Colon (tissue), 2 donors: ENCODE data around the gene RPS13.
"Not testable (repeated sequence)": the region's sequence is repeated elsewhere in the genome, so short reads cannot be mapped to it uniquely, and the experiment has no call there.

Experiments used
- FAIRE-seq: peaks from 2 replicates; lab custom pipeline; 2012; peaks lifted over from hg19 to GRCh38; lab: Jason Lieb, UNC
- donor health status: control.
- donor health status: control.

RPS13 gene

GRCh38 chr11:17077520-17078401 lies at the start of gene RPS13:
Gene RPS13, minus strand, starts transcription at chr11:17077667. Its CDS starts 26 bp downstream, at chr11:17077641.
- no peak for FAIRE-seq

GRCh38 chr11:17121981-17122380 lies 44.5 kb upstream of the RPS13 start:
- peak; percentile 62 for FAIRE-seq

GRCh38 chr11:17117262-17117661 lies 39.8 kb upstream of the RPS13 start:
- FAIRE-seq: no peak

- peak; percentile 64 for FAIRE-seq
Observed at GRCh38 chr11:17116117-17116516, 38.6 kb upstream of the RPS13 start.

GRCh38 chr11:17107745-17108144 lies 30.3 kb upstream of the RPS13 start:
- not testable (repeated sequence) for FAIRE-seq

GRCh38 chr11:17105404-17106040 lies 28.1 kb upstream of the RPS13 start:
- FAIRE-seq: not testable (repeated sequence)

- no peak for FAIRE-seq
Observed at GRCh38 chr11:17102462-17102861, 25.0 kb upstream of the RPS13 start.

- FAIRE-seq: no peak
Observed at GRCh38 chr11:17098658-17099057, 21.2 kb upstream of the RPS13 start.

- no peak for FAIRE-seq
Observed at GRCh38 chr11:17098038-17098437, 20.6 kb upstream of the RPS13 start.

GRCh38 chr11:17085976-17086375 lies 8.5 kb upstream of the RPS13 start:
- not testable (repeated sequence) for FAIRE-seq

GRCh38 chr11:17077240-17077519 lies 287 bp downstream of the RPS13 start:
- FAIRE-seq: no peak

- no peak for FAIRE-seq
Observed at GRCh38 chr11:17076517-17077239, 789 bp downstream of the RPS13 start.

- no peak for FAIRE-seq
Observed at GRCh38 chr11:17075506-17075905, 2.0 kb downstream of the RPS13 start.

GRCh38 chr11:17073370-17074027 lies 4.0 kb downstream of the RPS13 start:
- FAIRE-seq: no peak

GRCh38 chr11:17067417-17067816 lies 10.1 kb downstream of the RPS13 start:
- FAIRE-seq: no peak

GRCh38 chr11:17066691-17067090 lies 10.8 kb downstream of the RPS13 start:
- FAIRE-seq: no peak

GRCh38 chr11:17063171-17064002 lies 14.1 kb downstream of the RPS13 start:
- FAIRE-seq: no peak

GRCh38 chr11:17051146-17051545 lies 26.3 kb downstream of the RPS13 start:
- not testable (repeated sequence) for FAIRE-seq

GRCh38 chr11:17048491-17048890 lies 29.0 kb downstream of the RPS13 start:
- not testable (repeated sequence) for FAIRE-seq

GRCh38 chr11:17046690-17047089 lies 30.8 kb downstream of the RPS13 start:
- no peak for FAIRE-seq
